ENCODE results near the gene SLC4A8.

SLC4A8 gene

GRCh38 chr12:51527966-51528365 lies 103.3 kb downstream of the SLC4A8 start:
- DNase-seq (ENCODE audit: low spot score) = no peak

GRCh38 chr12:51528852-51529650 lies 104.4 kb downstream of the SLC4A8 start:
- DNase-seq (ENCODE audit: low spot score) = no peak

DNA sequence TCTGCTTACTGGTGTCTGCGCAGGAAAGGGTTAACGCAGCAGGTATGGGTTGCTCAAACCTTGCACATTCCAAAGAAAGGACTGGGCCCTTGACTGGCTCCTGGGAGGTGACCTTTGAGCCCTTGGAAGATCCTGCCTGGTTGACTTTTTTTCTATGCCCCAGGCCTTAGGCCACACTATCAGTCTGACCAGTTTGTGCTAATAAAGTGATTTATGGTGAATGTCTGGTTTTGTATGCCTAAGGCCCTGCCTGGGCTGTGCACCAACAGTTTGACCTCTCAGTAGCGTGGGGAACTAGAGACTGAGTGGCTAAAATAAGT lies 105.0 kb downstream of the SLC4A8 start:
- no peak for DNase-seq (ENCODE audit: low spot score)

- DNase-seq (ENCODE audit: low spot score) = no peak
Measured at GRCh38 chr12:51530208-51530607, 105.6 kb downstream of the SLC4A8 start.

- DNase-seq (ENCODE audit: low spot score) = no peak
Measured at GRCh38 chr12:51531284-51531977, 106.8 kb downstream of the SLC4A8 start.

GRCh38 chr12:51531978-51532497 lies 107.4 kb downstream of the SLC4A8 start:
- DNase-seq (ENCODE audit: low spot score) = peak; percentile 82

DNA sequence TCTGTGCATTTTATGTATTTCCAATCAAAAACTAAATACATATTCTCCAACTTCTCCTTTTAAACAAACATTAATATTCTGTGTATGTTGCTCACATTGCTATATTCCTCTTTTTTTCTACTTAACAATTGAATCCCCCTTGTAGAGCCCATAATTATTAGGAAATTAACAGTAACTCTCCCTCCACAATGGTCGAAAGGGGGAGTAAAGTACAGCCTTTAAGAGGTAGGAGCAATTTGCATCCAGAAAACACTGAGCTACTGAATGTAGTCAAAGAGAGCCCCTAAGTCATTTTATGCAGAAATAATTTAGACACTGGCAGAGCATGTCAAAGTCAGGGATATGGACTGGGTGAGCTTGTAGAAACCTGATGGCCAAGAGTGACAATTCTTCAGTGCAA lies 109.2 kb downstream of the SLC4A8 start:
- no peak for DNase-seq (ENCODE audit: low spot score)

- no peak for DNase-seq (ENCODE audit: low spot score)
Measured at GRCh38 chr12:51534216-51535074, 109.8 kb downstream of the SLC4A8 start.

- no peak for DNase-seq (ENCODE audit: low spot score)
Measured at GRCh38 chr12:51536159-51536558, 111.5 kb downstream of the SLC4A8 start.

GRCh38 chr12:51538149-51538548 lies 113.5 kb downstream of the SLC4A8 start:
- no peak for DNase-seq (ENCODE audit: low spot score)

GRCh38 chr12:51538599-51538998 lies 114.0 kb downstream of the SLC4A8 start:
- DNase-seq (ENCODE audit: low spot score) = no peak

DNA sequence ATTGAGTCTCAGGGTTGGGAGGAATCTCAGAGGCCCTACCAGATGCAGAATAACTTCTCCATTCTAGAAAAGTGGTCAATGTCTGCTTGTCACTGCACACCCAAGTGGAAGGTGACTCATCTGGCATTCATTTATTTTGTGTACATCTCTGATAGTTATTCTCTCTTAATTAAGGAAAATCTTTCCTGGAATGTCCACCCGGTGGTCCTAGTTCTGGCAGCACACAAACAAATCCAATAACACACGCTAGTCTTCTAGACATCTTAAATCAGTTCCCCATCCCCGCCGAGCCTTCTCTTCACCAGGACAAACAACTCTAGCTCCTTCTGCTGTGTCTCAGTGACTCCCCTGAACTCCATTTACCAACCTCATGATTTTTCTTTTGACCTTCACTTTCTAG lies 116.4 kb downstream of the SLC4A8 start:
- DNase-seq (ENCODE audit: low spot score) = no peak

- no peak for DNase-seq (ENCODE audit: low spot score)
Measured at GRCh38 chr12:51546097-51546496, 121.5 kb downstream of the SLC4A8 start.

DNA sequence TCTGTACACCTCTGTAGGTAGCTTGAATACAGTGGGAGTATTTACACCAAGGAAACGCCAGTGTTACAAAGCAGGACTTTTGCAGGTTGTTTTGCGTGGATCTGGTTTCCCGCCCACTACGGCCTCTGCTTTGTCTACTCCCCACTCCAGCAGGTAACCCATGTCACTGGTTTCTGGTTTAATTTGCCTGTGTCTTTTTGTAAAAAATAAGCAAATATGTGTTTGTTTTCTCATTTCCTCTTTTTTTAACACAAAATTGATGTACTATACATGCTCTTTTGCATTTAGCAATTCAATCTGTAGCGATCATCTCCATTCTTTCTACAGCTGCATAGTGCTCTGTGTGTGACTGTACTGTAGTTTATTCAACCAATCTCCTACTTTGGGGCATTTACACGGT lies 123.0 kb downstream of the SLC4A8 start:
- DNase-seq (ENCODE audit: low spot score) = no peak

- DNase-seq (ENCODE audit: low spot score) = no peak
Measured at GRCh38 chr12:51548241-51548640, 123.6 kb downstream of the SLC4A8 start.

DNA sequence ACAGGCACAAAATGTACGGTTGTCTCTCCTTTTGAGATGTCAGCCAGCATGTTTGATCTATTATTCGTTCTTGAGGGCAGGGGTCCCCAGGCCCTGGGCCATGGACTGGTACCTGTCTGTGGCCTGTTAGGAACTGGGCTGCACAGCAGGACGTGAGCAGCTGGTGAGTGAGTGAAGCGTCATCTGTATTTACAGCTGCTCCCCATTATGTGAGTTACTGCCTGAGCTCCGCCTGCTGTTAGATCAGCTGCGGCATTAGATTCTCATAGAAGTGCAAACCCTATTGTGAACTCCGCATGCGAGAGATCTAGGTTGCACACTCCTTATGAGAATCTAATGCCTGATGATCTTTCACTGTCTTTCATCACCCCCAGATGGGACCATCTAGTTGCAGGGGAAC lies 125.0 kb downstream of the SLC4A8 start:
- DNase-seq (ENCODE audit: low spot score) = no peak
